ENCODE measurements around the gene CCDC8.
"Not testable (repeated sequence)": the region's sequence is repeated elsewhere in the genome, so short reads cannot be mapped to it uniquely, and the experiment has no call there.

The CCDC8 gene

DNA sequence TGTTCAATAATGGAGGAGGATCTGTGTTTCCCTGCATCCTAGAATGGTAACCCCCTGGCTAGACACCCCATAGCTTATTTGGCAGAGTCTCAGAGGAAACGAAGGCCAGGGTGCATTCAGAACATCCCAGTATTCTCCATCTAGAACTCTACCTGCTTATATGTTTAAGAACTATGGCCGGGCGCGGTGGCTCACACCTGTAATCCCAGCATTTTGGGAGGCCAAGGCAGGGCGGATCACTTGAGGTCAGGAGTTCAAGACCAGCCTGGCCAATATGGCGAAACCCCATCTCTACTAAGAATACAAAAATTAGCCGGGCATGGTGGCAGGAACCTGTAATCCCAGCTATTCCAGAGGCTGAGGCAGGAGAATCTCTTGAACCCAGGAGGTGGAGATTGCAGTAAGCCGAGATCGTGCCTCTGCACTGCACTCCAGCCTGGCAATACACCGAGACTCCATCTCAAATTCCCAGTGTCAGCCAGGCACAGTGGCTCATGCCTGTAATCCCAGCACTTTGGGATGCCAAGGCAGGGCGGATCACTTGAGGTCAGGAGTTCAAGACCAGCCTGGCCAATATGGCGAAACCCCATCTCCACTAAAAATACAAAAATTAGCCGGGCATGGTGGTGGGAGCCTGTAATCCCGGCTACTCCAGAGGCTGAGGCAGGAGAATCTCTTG is 15.4 kb downstream of the CCDC8 start:
- not testable (repeated sequence) for DNase-seq

DNA sequence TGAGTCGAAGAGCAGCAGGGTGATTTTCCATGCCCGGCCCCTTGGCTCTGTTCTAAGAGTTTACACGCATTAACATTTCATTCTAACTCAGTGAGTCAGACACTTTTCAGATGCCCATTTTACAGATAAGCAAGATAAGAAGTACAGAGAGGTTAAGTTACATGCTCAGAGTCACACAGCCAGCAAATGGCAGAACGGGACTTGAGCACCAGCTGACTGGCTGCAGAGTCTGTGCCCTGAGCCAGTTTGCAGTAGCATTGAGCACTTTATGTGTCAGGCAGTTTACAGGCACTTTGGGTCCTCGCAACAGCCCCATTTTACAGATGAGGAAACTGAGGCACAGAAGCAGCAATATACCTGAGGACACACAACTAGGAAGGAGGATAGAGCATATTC is 19.0 kb downstream of the CCDC8 start:
- no peak for DNase-seq

DNA sequence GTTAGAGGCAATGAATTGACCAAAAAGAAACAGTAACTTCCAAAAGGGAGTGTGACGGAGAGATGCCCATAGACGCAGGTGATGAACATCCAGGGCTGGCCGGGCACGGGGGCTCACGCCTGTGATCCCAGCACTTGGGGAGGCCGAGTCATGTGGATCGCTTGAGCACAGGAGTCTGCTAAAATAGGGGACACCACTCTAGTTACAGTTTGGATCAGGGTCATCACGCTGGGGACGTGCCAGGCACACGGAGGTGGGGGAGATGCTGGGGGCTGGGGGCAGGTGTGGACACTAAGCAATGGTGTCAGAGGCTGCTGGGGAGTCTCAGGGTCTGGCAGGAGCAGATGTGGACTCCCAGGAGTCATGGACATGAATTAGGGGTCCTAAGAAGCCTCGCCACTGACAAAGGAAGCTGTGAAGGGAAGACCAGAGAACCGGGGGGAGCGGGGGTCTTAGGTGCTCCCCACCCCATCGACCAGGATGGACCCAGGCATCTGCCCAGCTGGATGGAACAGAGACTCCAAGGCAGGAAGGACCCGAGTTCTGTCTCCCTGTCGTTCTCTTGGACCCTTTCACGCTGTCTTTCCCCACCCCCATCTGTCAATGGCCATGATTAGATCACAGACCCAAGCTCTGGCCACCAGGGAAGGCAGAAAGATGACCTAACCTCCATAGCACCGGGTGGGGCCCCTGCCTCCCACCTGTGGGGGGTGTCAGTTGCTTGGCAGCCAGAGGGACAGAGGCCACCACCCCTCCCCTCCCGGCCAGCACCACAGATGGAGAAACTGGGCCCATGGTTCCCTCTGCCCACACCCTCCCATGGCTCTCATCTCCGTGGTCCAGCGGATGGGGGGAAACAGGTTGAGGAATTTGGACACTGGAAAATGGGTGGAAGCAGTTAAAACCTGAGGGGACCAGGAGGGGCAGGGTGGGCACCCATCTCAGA is 19.6 kb downstream of the CCDC8 start:
- DNase-seq, result no peak

DNA sequence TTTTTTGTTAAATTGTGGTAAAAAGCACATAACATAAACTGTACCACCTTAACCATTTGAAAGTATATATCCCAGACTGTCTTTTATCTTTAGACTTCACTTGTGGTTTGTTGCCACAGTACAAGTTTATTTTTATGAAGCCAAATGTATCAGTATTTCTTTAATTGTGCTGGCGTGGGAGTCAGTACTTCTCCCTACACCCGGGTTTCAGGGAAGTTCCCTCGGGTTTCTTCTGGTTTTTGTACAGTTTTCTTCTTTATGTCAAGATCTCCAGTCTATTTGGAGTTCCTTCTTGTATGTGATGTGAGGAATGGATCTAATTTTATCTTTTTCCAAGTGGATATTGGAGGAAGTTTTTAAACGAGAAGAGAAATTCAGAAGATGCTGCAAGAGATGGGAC is 20.5 kb downstream of the CCDC8 start:
- no peak for DNase-seq

DNA sequence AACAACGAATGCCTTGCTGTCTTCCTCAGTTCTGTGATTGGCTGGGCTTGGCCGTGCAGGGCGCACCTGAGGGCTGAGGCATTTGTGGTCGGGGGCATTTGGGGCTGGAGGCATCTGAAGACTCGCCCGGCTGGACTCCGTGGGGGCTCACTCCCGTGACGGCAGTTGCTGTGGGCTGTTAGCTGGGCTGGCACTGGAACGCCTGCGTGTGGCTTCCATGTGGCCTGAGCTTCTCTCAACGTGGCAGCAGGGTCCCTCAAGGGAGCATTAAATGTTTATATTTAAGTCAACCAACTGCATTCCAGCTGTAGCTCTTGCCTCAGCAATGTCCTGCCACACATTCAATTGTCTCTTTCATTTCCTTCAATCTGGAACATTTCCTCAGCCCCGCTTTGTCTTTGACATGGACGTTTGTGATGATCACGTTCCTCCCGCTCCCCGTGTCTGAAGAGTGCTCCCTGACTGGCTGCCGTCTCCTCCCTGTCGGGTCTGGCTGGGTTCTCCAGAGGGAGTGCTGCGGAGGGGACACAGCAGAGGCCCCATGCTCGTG is 21.0 kb downstream of the CCDC8 start:
- no peak for DNase-seq

DNA sequence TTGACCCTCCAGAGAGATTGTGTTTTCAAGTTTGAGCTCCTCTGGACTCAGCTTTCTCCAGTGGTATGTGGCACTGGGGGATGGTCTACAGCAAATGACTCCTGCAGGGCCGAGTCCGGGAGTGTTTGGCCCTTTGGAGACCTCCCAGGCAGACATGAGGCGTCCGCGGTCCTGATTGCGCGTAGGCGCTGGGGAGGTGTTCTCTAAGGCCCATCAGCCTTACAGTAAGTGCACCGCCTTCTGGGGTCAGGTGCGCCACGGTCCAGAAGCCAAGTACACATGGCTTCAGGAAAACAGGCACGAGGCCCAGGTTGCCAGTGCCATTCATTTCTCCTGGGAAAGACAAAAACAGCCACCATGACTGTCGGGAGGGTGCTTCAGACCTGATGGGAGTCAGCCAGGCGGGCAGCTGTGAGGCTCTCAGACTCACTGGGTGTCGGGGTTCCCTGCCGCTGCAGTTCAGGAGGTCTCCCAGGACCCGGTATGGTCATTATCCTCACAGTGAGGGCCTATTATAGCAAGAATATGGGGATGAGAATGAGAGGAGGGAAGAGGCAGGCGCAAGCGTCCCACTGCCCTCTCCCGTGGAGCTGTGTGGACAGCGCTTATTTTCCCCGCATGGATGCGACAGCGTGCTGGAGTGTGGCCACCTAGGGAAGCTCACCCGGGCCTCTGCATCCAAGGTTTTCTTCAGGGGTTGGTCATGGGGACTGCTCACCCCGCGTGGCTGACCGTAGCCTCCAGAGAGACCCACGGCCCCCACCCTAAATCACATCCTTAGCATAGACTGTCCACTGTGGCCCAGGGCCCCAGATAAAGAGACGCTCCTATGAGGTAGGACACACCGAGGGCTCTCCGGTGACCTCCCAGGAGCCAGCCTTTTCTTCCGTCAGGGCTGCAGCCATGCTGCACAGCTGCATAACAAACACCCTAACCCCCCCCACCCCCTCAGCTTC is 21.8 kb downstream of the CCDC8 start:
- no peak for DNase-seq

DNA sequence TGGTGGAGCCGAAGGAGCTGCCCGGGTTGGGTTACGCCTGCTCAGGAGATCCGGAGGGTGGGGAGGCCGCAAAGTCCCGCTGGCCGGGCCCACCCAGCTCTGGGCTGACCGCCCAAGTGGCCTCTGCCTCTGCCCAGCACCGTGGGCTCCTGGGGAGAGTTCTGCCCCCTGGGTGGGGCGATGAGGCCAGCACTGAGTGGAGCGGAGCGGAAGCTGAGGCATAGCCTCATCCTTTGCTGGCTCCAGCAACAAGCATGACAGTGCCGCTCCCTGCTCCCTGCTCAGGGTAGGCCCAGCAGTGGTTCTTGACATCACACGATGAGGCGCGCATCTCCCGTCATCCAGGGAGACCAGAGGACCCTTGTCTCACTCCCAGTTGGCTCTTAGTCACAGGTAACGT is 22.5 kb downstream of the CCDC8 start:
- no peak for DNase-seq

DNA sequence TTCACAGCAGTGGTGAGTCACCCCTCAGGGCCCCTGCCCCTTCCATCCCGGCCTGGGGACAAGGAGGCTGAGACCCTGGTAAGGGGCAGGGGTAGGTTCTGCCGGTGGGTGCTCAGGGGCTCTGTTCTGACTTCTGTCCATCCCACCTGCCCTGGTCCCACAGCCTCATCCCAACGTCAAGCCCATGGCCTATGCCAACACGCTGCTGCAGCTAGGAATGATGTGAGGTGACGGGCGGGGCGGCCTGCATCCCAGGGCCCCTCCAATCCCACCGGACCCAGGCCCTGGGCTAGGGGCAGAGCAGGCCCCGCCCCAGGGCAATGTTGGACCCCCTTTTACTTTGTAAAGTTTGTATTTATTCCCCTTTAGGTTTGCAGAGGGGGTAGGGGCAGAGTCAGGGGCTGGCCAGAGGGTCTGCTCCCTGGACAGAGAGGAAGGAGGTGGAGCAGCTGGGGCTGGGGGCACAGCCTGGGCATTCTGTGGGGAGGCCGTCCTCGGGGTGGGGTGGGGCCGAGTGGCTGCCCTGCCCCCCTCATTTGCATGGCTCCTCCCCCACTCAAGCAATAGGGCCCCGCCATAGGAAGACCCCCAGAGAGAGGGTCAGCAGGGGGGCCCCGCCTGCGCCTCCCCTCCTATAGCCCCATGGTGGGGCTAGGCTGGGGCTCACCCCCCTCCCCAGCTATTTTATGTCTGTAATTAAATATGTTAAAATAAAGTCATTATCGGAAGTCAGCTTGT is 23.1 kb downstream of the CCDC8 start:
- no peak for DNase-seq

DNA sequence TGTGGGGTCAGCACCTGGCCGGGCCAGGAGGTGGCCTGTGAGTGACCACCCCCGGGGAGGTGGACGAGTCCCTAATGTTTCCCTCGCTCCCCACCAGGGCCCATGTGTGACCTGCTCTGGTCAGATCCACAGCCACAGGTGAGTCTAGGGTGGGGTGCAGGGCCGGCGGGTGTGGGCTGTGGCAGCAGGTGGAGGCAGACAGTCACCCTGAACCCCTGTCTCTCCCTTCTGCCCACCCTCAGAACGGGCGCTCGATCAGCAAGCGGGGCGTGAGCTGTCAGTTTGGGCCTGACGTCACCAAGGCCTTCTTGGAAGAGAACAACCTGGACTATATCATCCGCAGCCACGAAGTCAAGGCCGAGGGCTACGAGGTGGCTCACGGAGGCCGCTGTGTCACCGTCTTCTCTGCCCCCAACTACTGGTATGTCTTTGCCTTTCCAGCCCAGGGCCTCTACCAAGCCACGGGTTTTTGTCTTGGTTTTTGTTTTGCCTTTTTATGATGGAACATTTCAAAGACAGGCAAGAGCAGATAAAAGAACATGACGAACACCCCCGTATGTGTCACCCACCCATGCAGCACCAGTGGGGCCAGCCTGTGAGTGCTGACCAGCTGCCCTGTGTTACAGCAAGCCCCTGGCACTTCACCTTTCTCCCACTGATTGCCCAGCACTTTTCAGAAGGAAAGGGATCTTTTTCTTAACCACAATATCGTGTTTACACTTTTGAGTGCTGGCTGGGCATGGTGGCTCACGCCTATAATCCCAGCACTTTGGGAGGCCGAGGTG is 24.9 kb downstream of the CCDC8 start:
- no peak for DNase-seq

DNA sequence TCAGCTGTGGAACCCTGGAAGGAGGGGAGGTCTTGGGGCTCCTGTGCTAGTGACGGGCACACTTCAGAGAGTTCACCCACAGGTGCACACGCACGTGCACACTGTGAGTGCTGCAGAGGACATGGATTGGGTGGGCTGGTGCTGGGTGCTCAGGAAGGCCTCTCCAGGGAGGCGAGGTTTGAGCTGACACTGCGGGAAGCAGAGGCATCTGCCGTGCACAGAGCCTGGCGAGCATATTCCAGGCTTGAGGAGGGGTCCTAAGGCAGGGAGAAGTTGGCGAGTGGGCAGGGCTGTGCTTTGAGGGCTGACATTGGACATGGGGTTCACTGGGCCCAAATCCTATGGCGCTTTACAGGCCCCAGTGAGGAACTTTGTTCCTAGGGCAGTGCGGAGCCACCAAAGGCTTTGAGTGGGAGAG is 25.6 kb downstream of the CCDC8 start:
- no peak for DNase-seq

DNA sequence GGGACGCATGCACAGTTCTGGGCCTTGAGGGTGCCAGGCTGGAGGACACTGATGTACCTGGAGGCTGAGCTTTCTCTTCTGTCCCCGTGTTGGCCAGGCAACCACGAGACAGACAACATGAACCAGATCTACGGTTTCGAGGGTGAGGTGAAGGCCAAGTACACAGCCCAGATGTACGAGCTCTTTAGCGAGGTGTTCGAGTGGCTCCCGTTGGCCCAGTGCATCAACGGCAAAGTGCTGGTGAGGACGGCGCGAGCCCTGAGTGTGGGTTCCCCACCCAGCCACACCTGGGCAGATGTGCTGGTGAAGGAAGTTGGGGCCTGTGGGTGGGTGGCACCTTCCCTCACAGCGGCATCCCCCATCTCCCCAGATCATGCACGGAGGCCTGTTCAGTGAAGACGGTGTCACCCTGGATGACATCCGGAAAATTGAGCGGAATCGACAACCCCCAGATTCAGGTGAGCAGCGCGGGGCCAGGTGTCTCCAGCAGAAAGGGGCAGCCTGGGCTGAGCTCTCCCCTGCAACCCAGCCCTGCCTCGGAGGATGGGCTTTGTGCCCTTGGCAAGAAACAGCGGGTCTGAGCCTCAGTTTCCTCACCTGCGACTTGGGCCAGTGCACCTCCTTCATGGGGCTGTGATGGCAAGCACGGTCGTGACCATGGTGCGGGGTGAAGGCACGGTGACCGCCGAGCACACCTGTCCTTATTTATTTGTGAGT is 26.2 kb downstream of the CCDC8 start:
- DNase-seq, result no peak

DNA sequence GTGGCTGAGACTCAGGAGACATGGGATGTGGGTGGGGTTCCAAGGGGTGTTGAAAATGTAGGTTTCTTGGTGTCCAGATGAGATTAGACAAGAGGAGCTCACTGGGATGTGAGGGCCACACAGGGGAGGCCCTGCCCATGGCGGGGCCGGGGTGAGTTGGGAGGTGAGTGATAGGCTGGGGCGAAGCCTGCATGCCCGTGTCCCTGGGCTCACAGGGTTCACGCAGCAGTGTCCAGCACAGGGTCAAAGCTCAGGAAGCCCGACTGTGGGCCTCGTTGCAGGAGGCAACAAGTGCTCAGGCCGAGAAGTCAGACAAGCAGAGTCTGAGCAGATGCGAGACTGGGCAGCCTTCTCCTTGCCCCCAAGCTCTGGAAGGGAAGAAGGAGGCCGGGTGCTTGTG is 27.2 kb downstream of the CCDC8 start:
- DNase-seq, result no peak

DNA sequence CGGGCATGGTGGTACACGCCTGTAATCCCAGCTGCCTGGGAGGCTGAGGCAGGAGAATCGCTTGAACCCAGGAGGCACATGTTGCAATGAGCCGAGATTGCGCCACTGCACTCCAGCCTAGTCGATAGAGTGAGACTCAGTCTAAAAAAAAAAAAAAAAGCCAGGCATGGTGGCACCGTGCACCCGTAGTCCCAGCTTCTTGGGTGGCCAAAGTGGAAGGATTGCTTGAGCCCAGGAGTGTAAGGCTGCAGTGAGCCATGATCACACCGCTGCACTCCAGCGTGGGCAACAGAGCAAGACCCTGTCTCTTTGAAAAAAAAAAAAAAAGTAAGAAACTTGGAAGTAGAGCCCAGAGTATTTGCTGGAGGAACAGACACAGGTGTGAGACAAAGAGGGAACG is 27.7 kb downstream of the CCDC8 start:
- DNase-seq, result no peak

DNA sequence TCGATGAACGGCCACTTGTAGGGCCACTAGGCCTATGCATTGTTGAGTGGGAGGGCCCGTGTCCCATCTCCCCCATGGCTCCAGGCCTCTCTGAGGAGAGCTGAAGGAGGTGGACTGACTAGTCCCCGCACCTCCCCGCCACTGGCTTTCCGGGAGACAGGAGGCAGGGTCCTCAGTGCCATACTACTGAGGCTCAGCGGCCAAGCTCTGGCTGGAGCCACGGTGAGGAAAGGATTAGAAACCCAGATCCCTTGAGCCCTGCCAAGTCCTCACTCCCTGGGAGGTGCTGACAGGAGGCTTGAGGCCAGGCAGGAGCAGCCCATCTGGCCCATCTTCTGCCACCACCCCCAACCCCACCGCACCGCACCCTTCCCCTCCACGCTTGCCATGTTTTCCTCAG is 29.0 kb downstream of the CCDC8 start:
- DNase-seq, result no peak

DNA sequence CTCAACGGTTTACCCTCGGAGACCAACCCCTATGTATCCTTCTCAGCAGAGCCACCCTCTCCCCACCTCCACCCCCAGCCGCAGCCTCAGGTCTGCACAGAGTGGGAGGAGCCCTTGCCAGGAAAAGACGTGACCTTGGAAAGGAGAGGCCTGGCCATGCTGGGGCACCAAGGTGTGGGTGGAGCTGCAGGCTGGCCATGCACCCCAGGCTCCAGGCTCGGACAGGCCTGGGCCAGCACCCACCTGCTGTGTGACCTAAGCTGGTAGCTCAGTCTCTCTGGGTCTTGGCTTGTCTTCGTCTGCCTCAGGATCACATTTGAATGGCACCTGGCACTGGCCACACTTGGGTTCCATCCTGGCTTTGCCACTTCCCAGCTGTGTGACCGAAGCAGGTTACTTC is 29.5 kb downstream of the CCDC8 start:
- DNase-seq, result no peak

DNA sequence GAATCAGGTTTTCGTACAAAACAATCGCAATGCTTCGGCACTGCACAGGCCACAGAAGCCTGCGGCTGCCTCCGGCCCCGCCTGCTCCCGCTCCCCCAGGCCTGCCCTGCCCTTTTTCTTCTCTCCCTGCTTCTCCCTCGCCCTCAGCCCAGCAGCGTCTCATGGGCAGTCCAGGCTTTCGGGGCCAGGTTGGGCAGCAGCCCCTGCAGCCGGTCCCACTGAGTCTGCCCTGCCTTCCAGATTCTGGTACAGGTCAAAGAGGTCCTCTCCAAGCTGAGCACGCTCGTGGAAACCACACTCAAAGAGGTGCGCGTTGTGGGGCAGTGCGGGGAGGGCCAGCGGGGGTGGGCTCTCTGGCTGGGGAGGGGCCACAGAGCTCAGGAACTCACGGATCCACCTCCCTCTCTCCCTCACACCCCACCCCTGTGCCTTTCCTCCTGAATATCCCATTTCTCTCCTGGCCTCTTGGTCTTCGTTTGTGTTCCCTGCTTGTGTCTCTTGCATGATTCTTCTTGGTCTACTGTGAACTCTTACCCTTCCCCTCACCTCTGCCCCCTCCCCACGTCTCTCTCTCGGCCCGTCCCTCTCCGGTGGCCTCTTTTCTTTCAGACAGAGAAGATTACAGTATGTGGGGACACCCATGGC is 30.1 kb downstream of the CCDC8 start:
- DNase-seq, result no peak

DNA sequence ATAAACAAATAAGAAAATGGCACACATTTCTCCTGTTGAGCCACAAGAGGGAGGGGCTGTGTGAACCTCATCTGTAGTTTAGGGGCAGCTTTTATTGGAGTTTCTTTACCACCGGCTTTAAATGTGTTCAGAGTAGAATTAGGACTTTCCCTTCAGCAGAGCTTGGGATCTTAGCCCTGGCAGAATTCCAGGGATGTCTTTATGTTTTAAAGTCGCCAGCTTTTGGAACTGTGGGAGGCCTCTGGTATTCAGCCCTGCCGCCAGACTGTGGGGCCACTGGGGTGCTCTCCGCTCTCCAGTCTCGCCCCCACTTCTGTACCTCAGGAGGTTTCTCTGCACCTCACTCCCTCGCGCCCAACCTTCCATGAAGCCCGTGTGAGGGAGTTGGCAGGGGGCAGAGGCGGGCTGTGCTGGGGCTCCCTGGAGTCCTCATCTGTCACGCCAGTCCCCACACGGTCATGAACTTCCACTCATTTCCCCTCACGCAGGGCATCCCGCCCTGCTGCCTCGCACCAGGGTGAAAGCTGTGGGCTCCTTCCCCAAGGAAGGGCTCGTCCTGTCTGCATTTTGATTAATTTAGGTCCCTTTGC is 31.5 kb downstream of the CCDC8 start:
- DNase-seq, result no peak

DNA sequence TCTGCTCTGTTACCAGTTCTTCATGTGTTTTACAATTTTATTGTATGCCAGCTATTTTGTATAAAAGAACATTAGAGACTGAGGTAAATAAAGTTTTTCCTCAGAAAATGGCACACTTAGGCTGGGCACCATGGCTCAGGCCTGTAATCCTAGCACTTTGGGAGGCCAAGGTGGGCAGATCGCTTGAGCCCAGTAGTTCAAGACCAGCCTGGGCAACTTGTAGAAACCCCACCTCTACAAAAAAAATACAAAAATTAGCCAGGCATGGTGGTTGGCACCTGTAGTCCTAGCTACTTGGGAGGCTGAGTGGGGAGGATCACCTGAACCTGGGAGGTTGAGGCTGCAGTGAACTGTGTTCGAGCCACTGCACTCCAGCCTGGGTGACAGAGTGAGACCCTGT is 32.0 kb downstream of the CCDC8 start:
- no peak for DNase-seq

DNA sequence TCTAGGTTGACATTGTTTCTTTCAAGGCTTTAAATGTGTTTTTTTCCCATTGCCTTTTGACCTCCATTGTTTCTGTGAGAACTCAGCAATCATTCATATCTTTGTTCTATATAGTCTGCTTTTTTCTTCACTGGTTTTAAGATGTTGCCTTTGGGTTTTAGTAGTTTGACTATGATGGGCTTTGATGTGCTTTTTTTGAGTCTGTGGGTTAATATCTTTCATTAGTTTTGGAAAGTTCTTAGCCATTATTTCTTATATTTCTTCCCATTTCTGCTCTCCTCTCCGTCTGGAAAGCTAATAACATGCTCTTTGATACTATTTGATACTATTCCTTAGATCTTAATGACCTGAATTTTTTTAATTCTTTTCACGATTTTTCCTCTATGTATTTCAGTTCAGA is 32.7 kb downstream of the CCDC8 start:
- DNase-seq, result no peak

DNA sequence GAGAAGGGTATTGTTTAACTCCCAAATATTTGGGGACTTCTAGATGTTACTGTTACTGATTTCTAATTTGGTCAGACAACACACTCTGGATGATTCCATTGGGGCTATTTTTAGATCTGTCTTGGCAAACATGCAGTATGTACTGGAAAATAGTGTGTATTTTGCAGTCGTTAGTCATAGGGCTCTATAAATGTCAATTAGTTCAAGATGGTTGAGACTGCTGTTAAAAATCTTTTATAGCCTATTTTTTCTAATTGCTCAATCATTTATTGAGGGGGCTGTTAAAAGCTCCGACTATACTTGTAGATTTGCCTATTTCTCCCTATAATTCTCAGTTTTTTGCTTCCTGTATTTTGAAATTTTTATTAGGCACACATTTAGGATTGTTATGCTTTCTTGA is 35.1 kb downstream of the CCDC8 start:
- DNase-seq, result peak; percentile 27
